Breast epithelium (tissue), 4 donors: ENCODE data around the gene CXCR1. TPM values are rescaled to one million over a fixed set of nuclear protein-coding genes. Genes with fewer than 3 reads are reported as not detected.

Source experiments
- DNase-seq, 2 donors: peaks; one replicate each; pipeline ENCODE4 v3.0.0-alpha.2; 2019; ENCODE audit warnings: low spot score in 2 of 2
- H3K27ac ChIP-seq, 2 donors: fragments of 200-600 bp; sonication (generic) in 1 of 2; one replicate each; pipeline ENCODE4 v1.5.1; 2016 to 2019; ENCODE audit warnings: mild to moderate bottlenecking in 1 of 2
- H3K27me3 ChIP-seq, 2 donors: fragments of 200-600 bp; sonication (generic) in 1 of 2; one replicate each; pipeline versions ENCODE4 v1.5.1 to v1.6.0; 2017 to 2019; ENCODE audit warnings: control low read depth in 1 of 2, mild to moderate bottlenecking in 1 of 2
- H3K36me3 ChIP-seq: fragments of 200-600 bp; one replicate; pipeline ENCODE4 v1.5.1; 2019
- H3K4me1 ChIP-seq, 2 donors: fragments of 200-600 bp; sonication (generic); one replicate each; pipeline ENCODE4 v1.5.1; 2016 to 2019; ENCODE audit warnings: control low read depth in 1 of 2
- H3K4me3 ChIP-seq, 3 donors: fragments of 200-600 bp; sonication (generic); 1 replicate in 2 of 3; 2 replicates in 1 of 3; pipeline ENCODE4 v1.5.1; 2016 to 2019; ENCODE audit warnings: mild to moderate bottlenecking in 3 of 3, moderate library complexity in 2 of 3
- H3K9me3 ChIP-seq, 2 donors: fragments of 200-600 bp; sonication (generic) in 1 of 2; one replicate each; pipeline ENCODE4 v1.5.1; 2016 to 2019; ENCODE audit warnings: control low read depth in 1 of 2
- CTCF ChIP-seq, 3 donors: fragments of 450-650 bp; IDR thresholded peaks; one replicate each; pipeline ENCODE4 v1.5.1; 2016 to 2017; ENCODE audit warnings: antibody characterized with exemption in 3 of 3, mild to moderate bottlenecking in 3 of 3, moderate library complexity in 3 of 3
- POLR2A ChIP-seq: fragments of 450-650 bp; IDR thresholded peaks from one replicate; pipeline ENCODE4 v1.6.1; 2016; ENCODE audit warnings: antibody characterized with exemption, mild to moderate bottlenecking, moderate library complexity
- POLR2AphosphoS5 ChIP-seq, 3 donors: sonication (generic); formaldehyde crosslinking; IDR thresholded peaks; one replicate each; pipeline ENCODE4 v1.6.1; 2017; ENCODE audit warnings: antibody characterized with exemption in 3 of 3
- intact Hi-C: fragments of 100-400 bp; cut with DNase I; formaldehyde crosslinking; loops from one replicate; pipeline ENCODE4 v1.15.1; 2023; ENCODE audit warnings: low total_unique reads
- total RNA-seq, 3 donors: library from RNA; depleted of rRNA; stranded (reverse); fragments of >200 nt; gene quantifications; one replicate each; pipeline ENCODE4 v1.1.0, GENCODE V29; 2016

Gene CXCR1
- total RNA-seq, 3 donors from 2014 or later = 0.16 TPM; not detected in 2

DNA sequence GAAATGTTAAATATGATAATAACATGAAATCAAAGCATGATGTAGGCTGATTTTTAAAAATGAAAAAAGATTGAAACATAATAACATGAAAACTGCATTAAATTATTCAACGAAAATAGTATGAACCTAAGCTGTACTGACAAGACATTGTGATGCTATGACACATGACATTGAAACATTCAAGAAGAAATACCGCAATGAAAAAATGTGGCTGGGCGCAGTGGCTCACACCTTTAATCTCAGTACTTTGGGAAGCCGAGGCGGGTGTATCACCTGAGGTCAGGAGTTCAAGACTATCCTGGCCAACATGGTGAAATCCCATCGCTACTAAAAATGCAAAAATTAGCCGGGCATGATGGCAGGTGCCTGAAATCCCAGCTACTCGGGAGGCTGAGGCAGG lies 14.6 kb downstream of the CXCR1 start:
- intact Hi-C loops = no loop called here
- no peaks in the 10 kb centered on the region for H3K9me3 ChIP-seq
- no peaks in the 10 kb centered on the region for H3K27me3 ChIP-seq
- H3K36me3 ChIP-seq = no peaks in the 10 kb centered on the region
- DNase-seq = no peak
- TF ChIP-seq POLR2AphosphoS5 (IDR thresholded peaks at IDR 0.05) (no peak), CTCF (IDR thresholded peaks at IDR 0.05) (no peak), POLR2A (no peak)
- no peak overlapping the region for H3K4me3 ChIP-seq
- H3K4me1 ChIP-seq = no peaks in the 10 kb centered on the region
- H3K27ac ChIP-seq = no peak overlapping the region

DNA sequence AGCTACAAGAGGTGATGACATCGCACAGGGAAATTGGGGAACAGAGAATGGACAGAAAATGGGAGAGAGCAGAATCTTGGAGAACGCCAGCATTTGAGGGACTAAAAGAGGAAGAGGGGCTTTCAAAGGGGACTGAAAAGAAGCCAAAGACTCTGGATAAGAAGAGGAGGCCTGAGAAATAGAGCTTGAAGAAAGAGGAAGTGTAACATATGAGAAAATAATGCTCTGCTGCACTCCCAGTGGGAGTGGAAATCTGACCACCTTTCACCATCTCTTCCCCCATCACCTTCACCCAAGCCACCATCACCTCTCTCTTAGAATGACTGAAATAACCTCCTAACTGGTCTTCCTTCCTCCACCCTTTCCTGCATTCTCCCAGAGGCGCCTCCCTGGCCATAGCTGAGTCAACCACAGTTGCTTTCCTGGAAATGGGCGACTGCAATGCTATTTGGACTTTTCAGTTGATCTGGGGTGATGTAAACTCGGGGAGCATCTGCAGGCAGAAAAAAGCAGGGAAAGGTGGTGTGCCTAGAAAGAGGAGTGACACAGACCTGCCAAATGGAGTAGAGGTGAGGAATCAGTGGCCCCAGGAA lies 16.8 kb downstream of the CXCR1 start:
- no peaks in the 10 kb centered on the region for H3K9me3 ChIP-seq
- H3K36me3 ChIP-seq = no peaks in the 10 kb centered on the region
- H3K4me3 ChIP-seq = no peak overlapping the region
- no peaks in the 10 kb centered on the region for H3K27me3 ChIP-seq
- TF ChIP-seq POLR2A = no peak
- no peak for TF ChIP-seq CTCF (IDR thresholded peaks at IDR 0.05)
- no peaks in the 10 kb centered on the region for H3K4me1 ChIP-seq
- no peak for DNase-seq
- intact Hi-C loops = no loop called here
- no peak overlapping the region for H3K27ac ChIP-seq

- Histone ChIP-seq H3K27ac (no peak overlapping the region), H3K36me3 (no peaks in the 10 kb centered on the region), H3K4me1 (no peaks in the 10 kb centered on the region), H3K9me3 (no peaks in the 10 kb centered on the region), H3K27me3 (no peaks in the 10 kb centered on the region), H3K4me3 (no peak overlapping the region)
- intact Hi-C loops = no loop called here
- no peak for DNase-seq
- TF ChIP-seq POLR2AphosphoS5 (IDR thresholded peaks at IDR 0.05) = no peak
- no peak for TF ChIP-seq POLR2A
- TF ChIP-seq CTCF (IDR thresholded peaks at IDR 0.05) = no peak
These were observed 17.7 kb downstream of the CXCR1 start for GRCh38 chr2:218149098-218149497.

DNA sequence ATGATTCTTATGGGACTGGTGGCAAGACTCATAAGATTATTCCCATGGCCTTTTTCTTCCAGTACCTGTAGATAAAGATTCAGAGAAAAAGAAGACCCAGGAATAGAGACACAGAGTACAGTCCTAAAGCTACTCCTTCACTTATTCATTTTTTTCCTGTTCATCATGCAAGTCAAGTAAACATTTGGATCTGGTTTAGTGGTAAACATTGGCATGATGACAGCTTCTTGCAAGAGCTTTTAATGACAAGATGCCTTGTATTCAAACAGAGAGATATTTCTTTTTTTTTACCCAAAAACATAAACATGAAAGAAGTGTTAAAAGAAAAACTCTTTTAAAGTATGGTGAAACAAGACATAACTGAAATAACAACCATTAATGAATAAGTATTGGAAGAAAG lies 20.7 kb downstream of the CXCR1 start:
- H3K9me3 ChIP-seq = no peaks in the 10 kb centered on the region
- DNase-seq = no peak
- H3K27ac ChIP-seq = no peak overlapping the region
- intact Hi-C loops = no loop called here
- no peak for TF ChIP-seq CTCF (IDR thresholded peaks at IDR 0.05)
- TF ChIP-seq POLR2AphosphoS5 (IDR thresholded peaks at IDR 0.05) = no peak
- no peak for TF ChIP-seq POLR2A
- H3K27me3 ChIP-seq = no peaks in the 10 kb centered on the region
- no peak overlapping the region for H3K4me3 ChIP-seq
- H3K4me1 ChIP-seq = no peaks in the 10 kb centered on the region
- no peaks in the 10 kb centered on the region for H3K36me3 ChIP-seq

DNA sequence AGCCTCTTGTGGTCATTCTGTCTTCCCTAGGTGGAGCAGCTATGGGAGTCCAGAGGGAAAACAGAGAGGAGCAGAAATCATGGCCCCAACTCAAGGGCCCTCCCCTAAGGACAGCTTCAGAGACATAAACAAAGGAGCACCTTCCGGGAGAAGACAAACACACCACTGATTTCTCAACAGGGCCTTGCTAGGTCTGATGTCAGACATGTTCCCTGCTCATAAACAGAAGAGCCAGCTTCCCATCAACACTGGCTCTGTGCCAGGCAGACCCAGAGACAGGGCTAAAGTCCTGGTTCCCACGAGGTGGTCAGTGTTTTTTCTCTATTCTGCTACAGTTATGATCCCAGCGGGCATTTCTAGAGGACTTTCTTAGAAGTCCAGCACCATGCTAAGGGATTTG lies 21.6 kb downstream of the CXCR1 start:
- Histone ChIP-seq H3K4me3 (no peak overlapping the region), H3K27ac (no peak overlapping the region), H3K36me3 (no peaks in the 10 kb centered on the region), H3K9me3 (no peaks in the 10 kb centered on the region), H3K27me3 (no peaks in the 10 kb centered on the region), H3K4me1 (no peaks in the 10 kb centered on the region)
- DNase-seq = no peak
- intact Hi-C loops = no loop called here
- TF ChIP-seq CTCF (IDR thresholded peaks at IDR 0.05) (no peak), POLR2A (no peak), POLR2AphosphoS5 (IDR thresholded peaks at IDR 0.05) (no peak)
